OCI-LY1 (cell line): ENCODE data around the gene LMBRD2.

Source experiments
- EZH2 ChIP-seq: fragments of 200-600 bp; sonication (generic), shearing (Covaris generic); IDR thresholded peaks from 2 replicates; pipeline ENCODE4 v1.8.0; 2017; ENCODE audit warnings: borderline replicate concordance, mixed run types, mild to moderate bottlenecking, antibody characterized with exemption, low read length, moderate library complexity, mixed read lengths
- TF ChIP-seq, protein P1 (sequence below): fragments of 200-600 bp; sonication (generic), shearing (Covaris generic); IDR thresholded peaks from 2 replicates; pipeline ENCODE4 v1.5.1; 2017; ENCODE audit warnings: mild to moderate bottlenecking, antibody characterized with exemption, low read length, moderate library complexity, mixed read lengths

DNA sequence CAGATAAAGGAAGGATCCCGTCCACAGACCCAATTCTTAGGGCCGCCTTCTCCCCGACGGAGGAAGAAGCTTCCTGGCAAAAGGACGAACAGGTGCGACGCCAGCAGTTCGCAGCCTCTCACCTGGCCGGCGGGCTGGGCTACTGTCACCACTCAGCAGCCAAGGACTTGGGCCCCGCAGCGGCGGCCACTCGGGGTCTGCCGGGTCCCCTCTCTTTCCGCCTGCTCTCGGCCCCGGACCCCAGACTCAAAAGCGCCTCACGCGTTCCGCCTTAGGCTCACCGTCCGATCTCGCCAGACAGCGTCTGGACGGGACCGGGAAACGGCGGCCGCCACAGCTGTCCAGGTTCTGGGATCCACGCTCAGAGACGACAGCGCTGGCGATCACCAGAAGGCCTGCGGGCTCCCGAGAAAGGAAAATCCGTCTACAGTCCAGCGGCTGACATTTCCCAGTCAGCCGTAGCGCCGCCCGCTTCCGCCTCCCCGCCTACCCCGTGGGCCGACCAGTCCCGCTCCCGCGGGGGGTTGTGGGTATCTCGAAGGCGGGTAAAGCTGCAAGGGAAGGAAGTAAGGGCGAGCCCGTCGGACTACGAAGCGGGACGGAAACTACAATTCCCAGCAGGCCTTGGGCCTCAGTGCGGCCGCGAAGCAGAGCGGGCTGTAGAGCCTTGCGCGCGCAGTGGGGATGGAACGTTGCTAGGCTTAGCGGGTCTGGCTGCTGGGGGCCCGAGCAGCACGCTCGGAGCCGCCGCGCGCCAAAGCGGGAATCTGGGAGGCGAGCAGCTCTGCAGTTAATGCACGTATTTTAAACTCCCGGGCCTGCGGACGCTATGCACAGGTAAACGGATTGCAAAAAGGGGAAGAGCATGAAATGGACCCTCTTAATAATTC is at the start of gene LMBRD2, which contains the start of gene SKP2:
- no peak for TF ChIP-seq EZH2
- TF ChIP-seq, protein P1, sequence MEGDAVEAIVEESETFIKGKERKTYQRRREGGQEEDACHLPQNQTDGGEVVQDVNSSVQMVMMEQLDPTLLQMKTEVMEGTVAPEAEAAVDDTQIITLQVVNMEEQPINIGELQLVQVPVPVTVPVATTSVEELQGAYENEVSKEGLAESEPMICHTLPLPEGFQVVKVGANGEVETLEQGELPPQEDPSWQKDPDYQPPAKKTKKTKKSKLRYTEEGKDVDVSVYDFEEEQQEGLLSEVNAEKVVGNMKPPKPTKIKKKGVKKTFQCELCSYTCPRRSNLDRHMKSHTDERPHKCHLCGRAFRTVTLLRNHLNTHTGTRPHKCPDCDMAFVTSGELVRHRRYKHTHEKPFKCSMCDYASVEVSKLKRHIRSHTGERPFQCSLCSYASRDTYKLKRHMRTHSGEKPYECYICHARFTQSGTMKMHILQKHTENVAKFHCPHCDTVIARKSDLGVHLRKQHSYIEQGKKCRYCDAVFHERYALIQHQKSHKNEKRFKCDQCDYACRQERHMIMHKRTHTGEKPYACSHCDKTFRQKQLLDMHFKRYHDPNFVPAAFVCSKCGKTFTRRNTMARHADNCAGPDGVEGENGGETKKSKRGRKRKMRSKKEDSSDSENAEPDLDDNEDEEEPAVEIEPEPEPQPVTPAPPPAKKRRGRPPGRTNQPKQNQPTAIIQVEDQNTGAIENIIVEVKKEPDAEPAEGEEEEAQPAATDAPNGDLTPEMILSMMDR = no peak
